ENCODE results near the gene CCDC92. TPM values are rescaled to one million over a fixed set of nuclear protein-coding genes. Genes with fewer than 3 reads are reported as not detected.
"Not testable (repeated sequence)": the region's sequence is repeated elsewhere in the genome, so short reads cannot be mapped to it uniquely, and the experiment has no call there.

CCDC92 gene
- total RNA-seq, 2 donors from 2014 or later: 2.6 to 13.7 TPM

DNA sequence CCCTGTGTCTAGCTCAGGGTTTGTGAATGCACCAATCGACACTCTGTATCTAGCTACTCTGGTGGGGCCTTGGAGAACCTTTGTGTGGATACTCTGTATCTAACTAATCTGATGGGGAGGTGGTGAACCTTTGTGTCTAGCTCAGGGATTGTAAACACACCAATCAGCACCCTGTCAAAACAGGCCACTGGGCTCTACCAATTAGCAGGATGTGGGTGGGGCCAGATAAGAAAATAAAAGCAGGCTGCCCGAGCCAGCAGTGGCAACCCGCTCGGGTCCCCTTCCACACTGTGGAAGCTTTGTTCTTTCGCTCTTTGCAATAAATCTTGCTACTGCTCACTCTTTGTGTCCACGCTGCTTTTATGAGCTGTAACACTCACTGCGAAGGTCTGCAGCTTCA is 25.1 kb downstream of the CCDC92 start:
- not testable (repeated sequence) for H3K36me3 Mint-ChIP-seq; H3K9me3 Mint-ChIP-seq; ATAC-seq; DNase-seq (ENCODE audit: low spot score in 2 of 2); H3K27ac Mint-ChIP-seq

DNA sequence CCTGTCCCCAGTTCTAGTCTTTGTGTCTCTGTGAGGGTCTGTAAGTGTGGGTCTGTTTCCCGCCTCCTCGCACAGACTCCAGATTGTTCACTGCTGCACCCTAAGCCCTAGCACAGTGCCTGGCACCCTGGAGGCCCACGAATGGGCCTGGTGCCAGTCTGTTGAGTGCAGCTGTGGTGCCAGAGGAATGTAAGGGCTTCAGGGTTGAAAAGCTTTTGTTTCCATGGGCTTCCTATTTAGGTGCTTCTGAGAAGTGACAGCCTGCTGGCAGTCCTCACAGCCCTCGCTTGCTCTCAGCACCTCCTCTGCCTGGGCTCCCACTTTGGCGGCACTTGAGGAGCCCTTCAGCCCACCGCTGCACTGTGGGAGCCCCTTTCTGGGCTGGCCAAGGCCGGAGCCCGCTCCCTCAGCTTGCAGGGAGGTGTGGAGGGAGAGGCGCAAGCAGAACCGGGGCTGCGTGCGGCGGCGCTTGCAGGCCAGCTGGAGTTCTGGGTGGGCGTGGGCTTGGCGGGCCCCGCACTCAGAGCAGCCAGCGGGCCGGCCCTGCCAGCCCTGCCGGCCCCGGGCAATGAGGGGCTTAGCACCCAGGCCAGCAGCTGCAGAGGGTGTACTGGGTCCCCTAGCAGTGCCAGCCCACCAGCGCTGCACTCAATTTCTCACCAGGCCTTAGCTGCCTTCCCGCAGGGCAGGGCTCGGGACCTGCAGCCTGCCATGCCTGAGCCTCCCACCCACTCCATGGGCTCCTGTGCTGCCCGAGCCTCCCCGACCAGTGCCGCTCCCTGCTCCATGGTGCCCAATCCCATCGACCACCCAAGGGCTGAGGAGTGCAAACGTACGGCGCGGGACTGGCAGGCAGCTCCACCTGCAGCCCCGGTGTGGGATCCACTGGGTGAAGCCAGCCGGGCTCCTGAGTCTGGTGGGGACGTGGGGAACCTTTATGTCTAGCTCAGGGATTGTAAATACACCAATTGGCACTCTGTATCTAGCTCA is 25.8 kb downstream of the CCDC92 start:
- peak overlapping the region in 1 of 2 donors; percentile 10 for H3K27ac Mint-ChIP-seq
- ATAC-seq, H3K9me3 Mint-ChIP-seq, H3K36me3 Mint-ChIP-seq: not testable (repeated sequence)
- peak in 1 of 2 donors; percentile 46 for DNase-seq (ENCODE audit: low spot score in 2 of 2)

DNA sequence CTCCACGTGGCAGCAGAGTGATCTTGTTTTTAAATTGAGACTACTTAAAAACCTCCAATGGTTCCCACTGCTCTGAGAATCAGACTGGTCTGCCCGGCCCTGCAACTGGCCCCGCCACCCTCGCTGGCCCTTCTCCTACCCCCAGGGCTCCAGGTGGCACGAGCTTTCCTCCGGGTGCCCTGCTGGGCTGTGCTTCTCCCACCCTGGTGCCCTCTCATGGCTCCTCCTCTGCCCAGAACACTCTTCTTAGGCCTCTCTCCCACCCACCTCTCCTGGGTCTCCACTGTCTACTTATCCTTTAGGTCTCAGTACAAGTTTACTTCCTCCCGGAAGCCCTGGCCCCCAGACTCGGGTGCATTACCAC is 26.5 kb downstream of the CCDC92 start:
- Mint-ChIP-seq H3K9me3 (no peaks in the 10 kb centered on the region), H3K36me3 (peaks cover 8 to 16% of the 10 kb centered on the region in 2 donors), H3K27ac (peak overlapping the region; percentile 3 to 10)
- ATAC-seq: no peak
- peak in 1 of 2 donors; percentile 31 for DNase-seq (ENCODE audit: low spot score in 2 of 2)

DNA sequence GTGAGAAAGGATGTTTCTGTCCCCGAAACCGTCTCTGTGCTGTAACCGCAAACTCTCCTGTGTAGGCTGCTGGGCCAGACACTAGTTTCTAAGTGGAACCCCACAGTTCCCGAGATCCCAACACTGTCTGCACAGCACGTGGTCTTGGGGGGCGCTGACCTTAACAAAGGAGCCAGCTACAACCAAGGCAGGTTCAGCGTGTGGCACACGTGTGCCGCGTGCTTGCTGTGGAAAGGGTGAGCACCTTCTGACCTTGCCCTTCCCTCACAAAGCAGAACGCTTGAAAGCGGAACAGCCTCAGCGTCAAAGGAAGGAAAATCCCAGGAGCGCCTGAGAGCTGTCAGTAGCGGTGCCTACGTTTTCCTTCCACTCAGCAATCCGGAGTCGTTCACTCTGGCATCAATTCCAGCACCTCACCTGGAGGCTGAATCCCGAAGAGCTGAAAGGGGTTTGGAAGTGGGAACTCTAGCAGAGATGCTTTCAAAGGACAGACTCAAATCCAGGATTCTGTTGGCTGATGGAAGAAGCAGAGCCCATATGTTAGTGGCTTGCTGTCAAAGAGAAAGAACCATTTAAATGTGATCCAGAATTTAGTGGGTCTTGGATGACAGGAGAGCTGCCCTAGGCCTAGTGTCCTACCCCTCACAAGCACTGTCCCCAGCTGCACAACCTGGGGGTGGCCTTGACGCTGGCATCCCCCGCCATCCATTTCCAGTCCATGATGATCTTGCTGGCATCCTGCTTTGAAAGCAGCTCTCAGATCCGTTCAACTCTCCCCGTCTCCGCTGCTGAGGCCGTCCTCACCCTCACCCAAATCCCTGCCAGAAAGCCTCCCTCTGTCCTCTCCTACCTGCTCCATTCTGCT is 27.1 kb downstream of the CCDC92 start:
- Mint-ChIP-seq H3K36me3 (peaks cover 8 to 16% of the 10 kb centered on the region in 2 donors), H3K9me3 (no peaks in the 10 kb centered on the region), H3K27ac (peak overlapping the region; percentile 3 to 10)
- peak in 1 of 2 donors; percentile 33 for DNase-seq (ENCODE audit: low spot score in 2 of 2)
- no peak for ATAC-seq

DNA sequence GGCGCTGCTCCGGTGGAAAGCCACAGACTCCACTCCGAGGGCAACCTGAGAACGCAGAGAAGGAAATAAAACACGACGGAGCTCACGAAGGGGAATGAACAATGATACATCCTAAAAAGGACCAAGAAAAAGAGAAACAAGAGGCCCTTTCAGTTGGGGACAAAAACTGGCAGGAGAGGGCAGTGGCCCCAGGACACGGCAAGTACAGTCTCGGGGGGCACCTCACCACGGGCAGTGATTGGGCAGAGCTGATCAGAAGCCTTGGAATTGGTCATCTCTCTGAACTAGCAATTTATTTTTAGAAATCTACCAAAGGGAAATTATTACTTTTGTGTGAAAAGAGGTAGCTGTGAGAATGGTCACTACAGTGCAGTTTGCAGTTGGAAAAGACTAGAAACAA is 27.9 kb downstream of the CCDC92 start:
- Mint-ChIP-seq H3K36me3 (peaks cover 8 to 16% of the 10 kb centered on the region in 2 donors), H3K9me3 (no peaks in the 10 kb centered on the region), H3K27ac (no peak overlapping the region)
- DNase-seq (ENCODE audit: low spot score in 2 of 2): no peak
- no peak for ATAC-seq

DNA sequence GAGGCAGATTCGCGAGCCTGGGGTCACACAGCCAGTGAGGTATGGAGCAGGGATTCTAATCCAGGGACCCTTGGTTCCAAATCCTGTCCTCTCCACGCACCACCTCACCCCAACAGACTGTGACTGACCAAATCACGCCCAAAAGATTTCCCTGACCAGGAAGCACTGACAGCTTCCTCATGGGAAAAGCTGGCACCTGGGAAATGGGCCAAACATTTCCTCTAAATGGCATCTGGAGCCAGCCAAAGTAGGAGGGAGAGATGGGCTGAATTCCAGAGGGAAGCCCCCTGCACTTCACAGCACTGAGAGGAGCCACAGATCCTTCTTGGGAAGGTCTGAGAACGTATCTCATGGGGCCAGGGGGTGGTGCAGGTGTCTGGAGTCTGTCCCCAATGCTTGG is 28.8 kb downstream of the CCDC92 start:
- H3K27ac Mint-ChIP-seq: no peak overlapping the region
- H3K9me3 Mint-ChIP-seq: no peaks in the 10 kb centered on the region
- H3K36me3 Mint-ChIP-seq: peaks cover 8 to 16% of the 10 kb centered on the region in 2 donors
- ATAC-seq (no peak), DNase-seq (ENCODE audit: low spot score in 2 of 2) (peak in 1 of 2 donors; percentile 46)

DNA sequence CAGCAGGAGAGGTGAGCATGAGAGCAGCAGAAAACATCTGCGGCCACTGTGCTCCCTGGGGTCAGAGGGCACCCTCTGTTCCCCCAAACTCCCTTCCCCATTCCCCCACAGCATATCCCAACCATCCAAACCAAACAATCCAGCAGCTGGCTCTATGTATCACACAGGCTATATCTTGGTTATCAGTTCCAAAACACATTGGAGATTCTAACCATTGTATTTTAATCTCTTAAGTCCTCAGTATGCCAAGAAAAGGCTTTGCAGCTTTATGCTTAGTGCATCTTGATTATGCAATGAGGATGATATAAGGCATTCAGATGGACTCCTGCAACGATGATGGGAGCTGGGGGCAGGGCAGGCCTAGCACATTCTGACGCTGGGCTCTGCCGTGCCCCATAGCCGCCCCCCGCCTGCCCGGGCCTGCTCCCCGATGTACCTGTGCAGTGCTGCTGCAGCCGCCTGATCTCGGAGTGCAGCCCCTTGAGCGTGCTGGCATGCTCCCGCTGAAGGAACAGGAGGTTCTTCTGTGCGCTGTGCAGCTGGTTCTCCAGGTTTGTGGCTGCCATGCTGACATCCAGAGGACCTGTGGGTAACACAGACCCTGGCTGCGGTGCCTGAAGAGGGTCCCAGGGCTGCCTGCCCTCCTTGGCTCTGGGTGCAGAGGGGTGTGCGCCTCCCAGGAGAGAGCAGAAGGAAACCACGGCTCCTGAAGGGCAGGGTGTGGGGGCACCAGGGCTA is 29.6 kb downstream of the CCDC92 start:
- DNase-seq (ENCODE audit: low spot score in 2 of 2): peak in 1 of 2 donors; percentile 26
- H3K27ac Mint-ChIP-seq: no peak overlapping the region
- ATAC-seq: no peak
- H3K36me3 Mint-ChIP-seq: peaks cover 8 to 16% of the 10 kb centered on the region in 2 donors
- no peaks in the 10 kb centered on the region for H3K9me3 Mint-ChIP-seq

DNA sequence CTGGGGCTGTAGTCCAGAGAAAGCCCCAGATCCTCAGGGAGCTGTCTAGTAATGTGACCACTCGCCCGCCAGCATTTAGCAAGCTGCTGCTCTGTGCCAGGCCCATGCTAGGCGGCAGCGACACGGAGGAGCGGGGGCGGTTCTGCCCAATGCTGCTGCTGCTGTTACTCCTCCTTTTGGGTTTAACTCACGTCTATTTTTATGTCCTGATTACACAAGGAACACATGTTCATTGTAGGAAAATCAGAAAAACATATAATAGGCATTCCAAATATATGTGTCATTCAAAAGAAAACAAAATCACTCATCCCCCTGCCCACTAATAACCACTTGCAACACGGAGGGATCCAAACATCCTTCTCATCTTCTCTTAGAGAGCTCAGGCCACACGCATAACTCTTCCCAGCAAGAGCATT is 30.4 kb downstream of the CCDC92 start:
- no peak for ATAC-seq
- H3K9me3 Mint-ChIP-seq: no peaks in the 10 kb centered on the region
- H3K27ac Mint-ChIP-seq: no peak overlapping the region
- DNase-seq (ENCODE audit: low spot score in 2 of 2): no peak
- H3K36me3 Mint-ChIP-seq: peaks cover 8 to 16% of the 10 kb centered on the region in 2 donors

DNA sequence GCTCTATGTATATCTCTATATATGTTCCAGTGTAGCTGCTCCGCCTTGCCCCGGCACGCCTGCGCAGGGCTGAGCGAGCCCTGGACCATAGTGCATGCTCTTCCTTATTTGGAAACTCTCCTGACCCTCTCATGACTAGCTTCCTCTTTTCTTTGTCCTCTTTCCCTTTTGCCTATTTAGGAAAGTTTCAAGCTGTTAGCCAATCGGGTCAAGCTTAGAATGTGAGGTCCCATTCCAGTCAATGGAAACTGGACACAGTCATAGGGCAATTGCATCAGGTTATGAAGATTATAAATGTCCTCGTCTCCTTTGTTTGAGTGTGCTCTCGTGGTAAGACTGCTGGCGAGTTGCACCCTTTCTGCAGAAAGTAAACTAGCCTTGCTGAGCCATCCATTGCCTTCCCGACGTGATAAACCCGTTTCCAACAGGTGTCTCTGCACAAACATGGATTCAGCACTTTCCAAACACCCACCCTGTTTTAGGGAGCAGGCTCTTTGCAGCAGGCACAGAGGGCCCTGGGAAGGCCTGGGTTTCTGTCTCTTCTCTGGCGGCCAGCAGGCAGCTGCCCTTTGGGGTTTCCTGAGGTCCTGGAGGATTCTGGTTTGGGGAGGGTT is 30.9 kb downstream of the CCDC92 start:
- Mint-ChIP-seq H3K36me3 (peaks cover 8 to 16% of the 10 kb centered on the region in 2 donors), H3K27ac (no peak overlapping the region), H3K9me3 (no peaks in the 10 kb centered on the region)
- peak in 1 of 2 donors; percentile 31 for DNase-seq (ENCODE audit: low spot score in 2 of 2)
- no peak for ATAC-seq

DNA sequence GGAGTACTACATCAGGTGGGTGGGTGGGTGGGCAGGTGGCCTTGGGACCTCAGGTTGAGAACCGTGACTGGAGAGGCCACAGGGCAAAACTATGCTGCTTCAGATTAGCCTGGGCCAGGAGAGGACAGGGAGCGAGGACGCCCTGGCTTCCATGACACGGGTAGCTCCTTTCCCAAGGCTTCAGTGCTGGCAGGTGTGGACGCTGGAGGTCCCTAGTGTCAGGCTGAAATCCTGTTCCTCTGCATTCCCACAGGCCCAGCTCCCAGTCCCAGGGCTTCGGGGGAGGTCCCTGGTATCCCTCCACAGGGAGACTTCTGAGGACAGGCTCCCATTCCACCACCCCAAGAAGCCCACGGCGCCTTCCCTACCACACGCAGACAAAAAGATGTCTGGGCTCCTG is 31.6 kb downstream of the CCDC92 start:
- DNase-seq (ENCODE audit: low spot score in 2 of 2) (peak in 1 of 2 donors; percentile 26), ATAC-seq (no peak)
- no peaks in the 10 kb centered on the region for H3K9me3 Mint-ChIP-seq
- peaks cover 8 to 16% of the 10 kb centered on the region in 2 donors for H3K36me3 Mint-ChIP-seq
- no peak overlapping the region for H3K27ac Mint-ChIP-seq

DNA sequence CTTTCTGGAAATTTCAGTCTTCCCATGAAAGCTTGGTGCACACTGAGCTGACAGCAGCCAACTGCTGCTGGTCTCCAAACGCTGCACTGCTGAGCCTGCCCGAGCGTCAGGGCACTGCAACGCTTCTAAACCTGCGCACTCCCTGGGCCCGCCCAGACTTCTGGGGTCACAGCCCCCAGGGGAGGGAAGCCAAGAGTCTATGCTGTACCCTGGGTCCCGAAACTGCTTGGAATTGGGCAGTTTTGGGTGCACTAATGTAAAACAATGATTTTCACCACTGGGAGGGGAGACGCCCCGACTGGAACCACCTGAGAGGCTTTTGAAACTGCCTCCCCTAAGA is 32.0 kb downstream of the CCDC92 start:
- H3K27ac Mint-ChIP-seq: no peak overlapping the region

DNA sequence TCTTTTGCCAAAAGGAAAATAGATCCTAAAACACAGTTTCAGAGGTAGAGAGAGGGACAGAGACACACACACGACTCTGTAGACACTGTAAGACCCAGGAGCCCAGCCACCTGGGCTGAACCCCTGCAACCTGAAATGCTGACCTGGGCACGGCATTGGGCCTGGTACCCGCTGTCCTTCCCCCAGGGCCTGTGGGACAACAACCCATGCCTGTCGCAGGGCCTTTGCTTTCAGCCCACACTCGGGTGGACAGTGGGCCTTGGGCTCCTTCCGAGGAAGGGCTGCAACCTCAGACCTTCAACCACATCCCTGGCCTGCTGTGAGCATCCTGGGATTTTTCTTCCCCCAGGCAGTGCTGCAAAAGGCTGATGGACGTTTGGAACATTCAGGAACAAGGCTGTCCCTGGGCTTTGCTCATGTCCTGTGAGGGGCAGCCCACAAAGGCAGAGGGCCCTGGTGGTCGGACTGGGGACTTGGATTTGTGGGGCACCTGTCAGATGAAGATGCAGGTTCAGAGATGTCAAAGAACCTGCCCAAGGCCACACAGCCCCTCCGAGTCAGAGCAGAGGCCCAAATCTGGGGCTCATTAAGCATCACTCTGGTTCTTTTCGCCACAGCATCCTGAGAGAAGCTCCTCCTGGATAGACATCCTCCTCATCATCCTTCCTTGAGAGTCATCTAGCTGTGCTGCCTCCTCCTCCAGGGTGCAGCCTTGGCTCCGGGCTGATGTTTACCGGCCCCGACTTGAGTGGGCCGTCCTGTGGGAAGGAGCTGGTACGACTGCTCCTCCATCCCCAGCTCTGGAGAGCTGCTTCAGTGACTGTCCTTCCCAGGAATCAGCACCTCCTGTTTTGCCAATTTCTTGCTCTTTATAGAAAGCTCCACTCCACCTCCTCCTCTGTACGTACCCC is 32.7 kb downstream of the CCDC92 start:
- ATAC-seq (no peak), DNase-seq (ENCODE audit: low spot score in 2 of 2) (peak in 1 of 2 donors; percentile 53)
- Mint-ChIP-seq H3K9me3 (no peaks in the 10 kb centered on the region), H3K27ac (no peak overlapping the region), H3K36me3 (peaks cover 8 to 16% of the 10 kb centered on the region in 2 donors)

More for the DNA sequence above, 32.0 kb downstream of the CCDC92 start:
- Mint-ChIP-seq H3K36me3 (peaks cover 8 to 16% of the 10 kb centered on the region in 2 donors), H3K9me3 (no peaks in the 10 kb centered on the region)
- ATAC-seq: no peak
- peak in 1 of 2 donors; percentile 38 for DNase-seq (ENCODE audit: low spot score in 2 of 2)

DNA sequence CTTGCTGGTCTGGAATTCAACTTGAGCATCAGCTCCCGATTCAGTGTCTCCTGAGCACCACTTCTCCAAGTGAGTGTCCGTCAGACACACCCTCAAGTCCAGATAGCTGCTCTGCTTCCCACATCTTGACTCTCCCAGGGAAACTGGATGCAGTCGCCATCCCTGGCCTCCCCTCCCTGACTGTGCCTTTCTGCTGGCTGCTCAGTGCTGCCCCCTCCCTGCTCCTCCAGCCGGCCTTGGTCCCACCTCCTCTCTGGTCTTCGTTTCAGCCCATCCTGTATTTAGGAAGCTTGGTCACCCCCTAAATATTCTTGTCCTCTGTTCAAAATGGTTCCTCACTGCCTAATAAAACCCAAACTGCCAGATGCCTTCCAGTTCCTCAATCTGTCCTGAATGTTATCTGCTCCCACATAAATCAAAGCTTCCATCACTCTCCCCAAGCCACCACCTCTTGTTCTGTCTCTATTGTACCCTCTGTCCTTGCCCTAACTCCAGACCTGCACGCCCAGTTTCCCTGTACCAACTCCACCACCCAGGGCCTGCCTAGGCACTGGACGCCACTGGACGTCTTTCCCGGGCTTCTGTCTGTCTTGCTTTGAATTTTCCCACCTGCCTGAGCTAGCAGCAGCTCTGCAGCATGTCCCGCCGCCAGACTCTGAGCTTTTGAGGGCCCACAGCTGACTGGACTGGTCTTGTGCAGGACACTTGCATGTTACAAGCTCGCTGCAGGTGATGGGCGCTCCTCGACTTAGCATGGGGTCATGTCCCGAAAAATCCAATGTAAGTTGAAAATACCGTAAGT is 33.8 kb downstream of the CCDC92 start:
- DNase-seq (ENCODE audit: low spot score in 2 of 2): peak in 1 of 2 donors; percentile 37

More for the DNA sequence above, 33.8 kb downstream of the CCDC92 start:
- Mint-ChIP-seq H3K27ac (peak overlapping the region; percentile 85 to 92), H3K9me3 (no peaks in the 10 kb centered on the region), H3K36me3 (peaks cover 8 to 16% of the 10 kb centered on the region in 2 donors)
- peak in 1 of 2 donors; percentile 26 for ATAC-seq
